Loucy (cell line): ENCODE data around the gene ACSF3.

Experiments used
- H2AFZ ChIP-seq: fragments of 200-600 bp; sonication (generic); 2 replicates; pipeline ENCODE4 v1.6.0; 2016; ENCODE audit warnings: antibody characterized with exemption, mild to moderate bottlenecking, low read length, moderate library complexity
- H3F3A ChIP-seq: fragments of 200-600 bp; 2 replicates; pipeline ENCODE4 v1.6.0; 2016; ENCODE audit warnings: antibody characterized with exemption, low read depth, mild to moderate bottlenecking
- H3K27me3 ChIP-seq: fragments of 200-600 bp; sonication (generic); 2 replicates; pipeline ENCODE4 v1.6.1; 2014; ENCODE audit warnings: low read length, mild to moderate bottlenecking; ENCODE audit not compliant: insufficient read depth, poor library complexity, severe bottlenecking
- H3K36me3 ChIP-seq: fragments of 200-600 bp; sonication (generic); 2 replicates; pipeline ENCODE4 v1.6.1; 2016; ENCODE audit warnings: low read length; ENCODE audit not compliant: insufficient read depth
- H3K4me1 ChIP-seq: fragments of 200-600 bp; sonication (generic); 2 replicates; pipeline ENCODE4 v1.5.1; 2014; ENCODE audit warnings: low read length, mild to moderate bottlenecking; ENCODE audit not compliant: insufficient read depth, poor library complexity, severe bottlenecking
- H3K4me2 ChIP-seq: fragments of 200-600 bp; sonication (generic); 2 replicates; pipeline ENCODE4 v1.6.0; 2014; ENCODE audit warnings: antibody characterized with exemption, low read length, low read depth, mild to moderate bottlenecking; ENCODE audit not compliant: poor library complexity, severe bottlenecking
- H3K4me3 ChIP-seq: fragments of 200-600 bp; sonication (generic); 2 replicates; pipeline ENCODE4 v1.5.1; 2014; ENCODE audit warnings: low read length, mild to moderate bottlenecking, mixed read lengths; ENCODE audit not compliant: poor library complexity, severe bottlenecking
- H3K79me2 ChIP-seq: fragments of 200-600 bp; sonication (generic); 2 replicates; pipeline ENCODE4 v1.6.1; 2014; ENCODE audit warnings: low read length; ENCODE audit not compliant: insufficient read depth
- H3K9ac ChIP-seq: fragments of 200-600 bp; sonication (generic); 2 replicates; pipeline ENCODE4 v1.6.0; 2014; ENCODE audit warnings: mild to moderate bottlenecking, low read depth, low read length, moderate library complexity; ENCODE audit not compliant: poor library complexity, severe bottlenecking
- H3K9me2 ChIP-seq: fragments of 200-600 bp; sonication (generic); replicated peaks from 2 replicates; pipeline ENCODE4 v1.6.1; 2016; ENCODE audit warnings: low read depth, low read length, mixed read lengths
- H3K9me3 ChIP-seq: fragments of 200-600 bp; sonication (generic); 2 replicates; pipeline ENCODE4 v1.6.1; 2014; ENCODE audit warnings: mild to moderate bottlenecking, antibody characterized with exemption, low read length, low read depth; ENCODE audit not compliant: insufficient read depth
- H4K20me1 ChIP-seq: fragments of 200-600 bp; sonication (generic); 2 replicates; pipeline ENCODE4 v1.6.0; 2014; ENCODE audit warnings: antibody characterized with exemption, low read length, mild to moderate bottlenecking; ENCODE audit not compliant: insufficient read depth, poor library complexity, severe bottlenecking
- CTCF ChIP-seq: fragments of 200-600 bp; sonication (generic); conservative IDR thresholded peaks from 2 replicates; pipeline ENCODE4 v1.5.1; 2014; ENCODE audit warnings: mild to moderate bottlenecking, antibody characterized with exemption, low read length
- EZH2phosphoT487 ChIP-seq: fragments of 200-600 bp; IDR thresholded peaks from 2 replicates; pipeline ENCODE4 v1.6.1; 2018; ENCODE audit warnings: antibody characterized with exemption, mild to moderate bottlenecking, moderate library complexity, borderline replicate concordance

ACSF3 gene

GRCh38 chr16:89094880-89095258, 1.2 kb downstream of the ACSF3 start:
- Histone ChIP-seq H4K20me1 (no peaks in the 10 kb centered on the region), H3K27me3 (no peaks in the 10 kb centered on the region), H3K9me2 (no peaks in the 10 kb centered on the region), H3K9ac (peak overlapping the region; percentile 75), H2AFZ (no peak overlapping the region), H3K36me3 (no peaks in the 10 kb centered on the region), H3K4me1 (no peaks in the 10 kb centered on the region), H3K4me2 (peak overlapping the region; percentile 80), H3K9me3 (no peaks in the 10 kb centered on the region), H3F3A (no peaks in the 10 kb centered on the region), H3K4me3 (peak overlapping the region; percentile 86), H3K79me2 (peaks cover 36% of the 10 kb centered on the region)
- TF ChIP-seq EZH2phosphoT487 (no peak), CTCF (no peak)

GRCh38 chr16:89095491-89095951, 1.9 kb downstream of the ACSF3 start:
- Histone ChIP-seq H3K4me3 (no peak overlapping the region), H3K4me2 (peak overlapping the region; percentile 80), H3K4me1 (no peaks in the 10 kb centered on the region), H3K36me3 (no peaks in the 10 kb centered on the region), H3K79me2 (peaks cover 36% of the 10 kb centered on the region), H3K9ac (no peak overlapping the region), H4K20me1 (no peaks in the 10 kb centered on the region), H3F3A (no peaks in the 10 kb centered on the region), H2AFZ (no peak overlapping the region), H3K9me3 (no peaks in the 10 kb centered on the region), H3K9me2 (no peaks in the 10 kb centered on the region), H3K27me3 (no peaks in the 10 kb centered on the region)
- no peak for TF ChIP-seq EZH2phosphoT487
- TF ChIP-seq CTCF = no peak

- H3K79me2 ChIP-seq = peaks cover 36% of the 10 kb centered on the region
- no peaks in the 10 kb centered on the region for H3F3A ChIP-seq
- no peak overlapping the region for H3K4me3 ChIP-seq
- H3K9me2 ChIP-seq = no peaks in the 10 kb centered on the region
- no peaks in the 10 kb centered on the region for H3K27me3 ChIP-seq
- H2AFZ ChIP-seq = no peak overlapping the region
- no peaks in the 10 kb centered on the region for H3K4me1 ChIP-seq
- H3K9ac ChIP-seq = no peak overlapping the region
- no peaks in the 10 kb centered on the region for H3K9me3 ChIP-seq
- H4K20me1 ChIP-seq = no peaks in the 10 kb centered on the region
- H3K36me3 ChIP-seq = no peaks in the 10 kb centered on the region
- no peak overlapping the region for H3K4me2 ChIP-seq
- no peak for TF ChIP-seq CTCF
- TF ChIP-seq EZH2phosphoT487 = no peak
Observed at GRCh38 chr16:89096042-89096717, 2.5 kb downstream of the ACSF3 start.
